KOPT-K1 (cell line): ENCODE data around the gene GPR32.
"Not testable (repeated sequence)": the region's sequence is repeated elsewhere in the genome, so short reads cannot be mapped to it uniquely, and the experiment has no call there.

Experiments used
- H3K27ac ChIP-seq: fragments of 200-600 bp; sonication (generic); 2 replicates; pipeline ENCODE4 v1.5.1; 2016; ENCODE audit warnings: antibody characterized with exemption, mild to moderate bottlenecking, low read depth, low read length; ENCODE audit not compliant: poor library complexity, severe bottlenecking
- H3K36me3 ChIP-seq: fragments of 200-600 bp; sonication (generic); 2 replicates; pipeline ENCODE4 v1.5.1; 2017; ENCODE audit warnings: antibody characterized with exemption, mild to moderate bottlenecking, low read length, moderate library complexity; ENCODE audit not compliant: insufficient read depth
- H3K9me3 ChIP-seq: fragments of 200-600 bp; sonication (generic); 2 replicates; pipeline ENCODE4 v1.5.1; 2017; ENCODE audit warnings: antibody characterized with exemption, low read length, mild to moderate bottlenecking; ENCODE audit not compliant: insufficient read depth, poor library complexity, severe bottlenecking

Gene GPR32

DNA sequence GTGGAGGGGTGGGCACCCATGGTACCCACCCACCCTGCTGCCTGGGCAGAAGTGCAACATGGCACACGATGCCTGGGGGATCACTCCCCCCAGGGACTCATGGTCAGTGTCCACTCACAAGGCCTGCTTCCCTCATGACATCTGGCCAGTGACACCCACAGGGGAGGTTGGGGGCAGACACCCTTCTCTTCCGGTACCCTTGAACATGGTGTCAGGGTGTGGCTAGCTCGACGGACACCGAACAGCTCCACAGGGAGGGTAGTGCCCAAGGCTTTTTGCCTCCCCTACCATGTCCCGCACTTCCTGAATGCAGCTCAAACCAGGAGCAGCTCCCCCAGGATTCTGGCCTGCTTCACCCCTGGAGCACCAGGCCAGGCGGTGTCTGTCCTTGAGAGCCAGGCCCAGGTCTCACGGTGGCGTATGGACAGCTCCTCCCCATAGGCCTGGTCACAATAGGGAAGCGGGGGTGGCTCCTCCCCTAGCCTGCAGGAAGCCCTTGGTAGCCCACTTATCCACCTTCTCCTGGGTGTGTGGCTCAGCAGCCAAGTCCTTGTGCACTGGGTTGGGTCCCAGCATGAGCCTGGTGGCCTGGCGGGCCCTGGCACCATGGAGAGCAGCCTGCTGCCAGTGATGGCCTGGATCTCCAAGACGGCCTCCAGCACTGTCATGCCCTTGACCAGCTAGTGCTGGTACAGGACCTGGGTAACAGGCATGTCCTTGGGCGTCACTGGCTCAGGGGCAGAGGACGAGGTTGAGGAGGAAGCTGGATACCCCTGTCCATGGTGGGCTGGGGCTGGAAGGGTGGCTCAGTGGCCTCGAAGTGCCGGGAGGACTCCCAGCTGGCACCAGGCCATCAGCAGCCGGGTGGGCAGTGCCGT, 27.8 kb downstream of the GPR32 start:
- Histone ChIP-seq H3K36me3 (peaks cover 78% of the 10 kb centered on the region), H3K9me3 (no peaks in the 10 kb centered on the region), H3K27ac (no peak overlapping the region)

DNA sequence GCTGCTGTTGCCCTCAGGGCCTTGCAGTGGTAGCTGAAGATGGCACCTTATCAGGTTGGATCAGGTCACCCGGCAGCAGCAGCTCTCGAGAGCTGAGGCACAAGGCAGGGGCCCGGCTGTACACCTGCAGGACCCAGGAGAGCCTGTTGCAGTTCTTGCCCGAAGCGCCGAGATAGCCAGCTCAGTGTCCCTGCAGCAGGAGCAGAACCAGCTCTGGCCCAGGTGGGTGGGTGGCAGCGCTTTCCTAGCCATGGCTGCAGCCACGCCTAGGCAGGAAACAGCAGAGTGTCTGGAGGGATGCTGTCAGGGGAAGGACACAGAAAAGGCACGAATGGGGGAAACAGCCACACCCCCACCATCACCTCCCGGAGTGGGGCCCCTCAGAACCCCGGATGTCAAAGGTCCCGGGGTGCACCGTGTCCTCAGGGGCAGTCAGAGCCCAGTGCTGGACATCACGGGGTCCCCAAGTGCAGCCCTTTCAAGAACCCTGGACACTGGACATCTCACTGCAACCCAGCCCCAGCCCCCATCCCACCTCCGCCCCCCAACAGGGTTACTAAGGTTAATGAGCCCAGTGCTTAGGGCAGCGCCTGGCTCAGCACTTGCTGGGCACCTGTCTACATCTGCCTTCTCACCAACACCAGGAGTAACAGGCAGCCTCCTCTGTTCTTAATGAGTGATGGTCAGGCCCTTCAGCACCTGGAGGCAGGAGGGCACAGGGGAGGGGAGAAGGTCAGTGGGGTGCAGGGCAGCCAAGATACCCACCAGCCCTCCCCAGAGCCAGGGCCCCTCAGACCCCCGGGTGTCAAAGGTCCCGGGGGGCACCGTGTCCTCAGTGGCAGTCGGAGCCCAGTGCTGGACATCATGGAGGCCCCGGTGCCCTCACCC, 28.6 kb downstream of the GPR32 start:
- Histone ChIP-seq H3K27ac (no peak overlapping the region), H3K9me3 (no peaks in the 10 kb centered on the region), H3K36me3 (peaks cover 85% of the 10 kb centered on the region)

DNA sequence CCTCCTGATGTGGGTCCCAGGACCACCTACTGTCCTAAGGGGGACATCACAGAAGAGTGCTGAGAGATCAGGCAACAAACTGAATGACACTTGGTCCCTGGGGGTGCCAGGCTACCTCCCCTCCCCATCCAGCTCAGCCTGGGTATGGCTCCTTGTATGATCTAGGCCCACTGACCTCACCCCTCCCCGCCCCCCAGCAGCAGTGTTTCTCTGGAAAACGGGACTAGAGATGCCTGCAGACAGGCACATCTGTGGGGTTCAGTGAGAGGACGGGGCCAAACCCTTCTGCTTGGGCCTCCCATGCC, 29.2 kb downstream of the GPR32 start:
- no peak overlapping the region for H3K27ac ChIP-seq
- peaks cover 85% of the 10 kb centered on the region for H3K36me3 ChIP-seq
- H3K9me3 ChIP-seq: no peaks in the 10 kb centered on the region

DNA sequence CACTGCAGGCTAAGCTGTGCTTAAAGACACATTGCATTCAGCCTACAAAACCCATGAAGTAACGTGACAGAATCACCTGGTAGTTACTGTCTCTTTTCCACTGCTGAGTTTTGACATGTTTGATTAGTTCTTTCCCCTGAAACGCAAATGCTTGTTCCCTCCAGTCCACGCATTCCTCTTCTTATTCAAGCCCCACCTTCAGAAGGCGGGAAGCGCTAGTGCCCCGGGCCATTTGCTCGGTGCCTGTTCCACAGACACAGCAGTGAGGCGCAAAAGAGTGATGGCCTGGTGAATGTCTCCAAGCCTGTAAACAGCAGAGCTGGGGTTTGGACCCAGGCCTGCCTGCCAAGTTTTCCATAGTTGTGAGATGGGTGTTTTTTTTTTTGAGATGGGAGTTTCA, 30.8 kb downstream of the GPR32 start:
- peaks cover 74% of the 10 kb centered on the region for H3K36me3 ChIP-seq
- H3K27ac ChIP-seq: no peak overlapping the region
- H3K9me3 ChIP-seq: no peaks in the 10 kb centered on the region

DNA sequence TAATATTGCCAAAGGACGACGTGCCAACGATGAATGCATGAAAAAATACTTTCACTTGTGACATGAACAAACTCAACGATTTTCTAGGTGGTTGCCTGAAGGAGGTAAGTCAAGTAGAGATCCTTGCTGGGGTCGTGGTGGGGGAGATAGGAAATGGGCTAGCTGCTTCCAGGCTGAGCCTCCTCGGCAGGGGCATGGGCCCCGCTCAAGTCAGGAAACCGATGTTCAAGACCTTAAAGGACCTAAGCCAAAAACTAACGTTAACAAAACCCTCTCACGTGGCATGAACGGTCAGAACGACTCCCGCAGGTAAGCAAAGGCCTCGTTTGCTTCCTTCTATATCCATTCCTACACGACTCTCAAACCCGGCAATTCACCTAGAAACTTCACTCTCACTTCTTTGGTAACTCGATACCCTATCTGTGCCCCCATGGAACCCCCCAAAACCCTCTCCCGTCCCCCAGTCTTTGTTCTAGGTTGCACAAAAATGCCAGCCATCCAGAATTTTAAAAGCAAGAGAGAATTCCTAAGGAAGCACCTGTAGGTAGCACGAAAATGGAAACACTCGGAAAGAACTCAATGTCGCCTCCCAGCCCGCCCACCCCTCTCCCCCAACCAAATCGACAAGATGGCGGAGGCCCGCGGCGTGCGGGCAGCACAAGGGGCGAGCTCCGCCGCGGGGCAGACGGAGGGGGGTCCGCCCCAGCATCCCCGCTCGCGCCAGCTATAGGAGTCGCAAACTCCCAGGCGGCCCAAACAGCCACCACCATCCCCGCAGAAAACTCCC, 33.6 kb downstream of the GPR32 start:
- Histone ChIP-seq H3K9me3 (no peaks in the 10 kb centered on the region), H3K36me3 (peaks cover 47% of the 10 kb centered on the region), H3K27ac (peak overlapping the region; percentile 100)

DNA sequence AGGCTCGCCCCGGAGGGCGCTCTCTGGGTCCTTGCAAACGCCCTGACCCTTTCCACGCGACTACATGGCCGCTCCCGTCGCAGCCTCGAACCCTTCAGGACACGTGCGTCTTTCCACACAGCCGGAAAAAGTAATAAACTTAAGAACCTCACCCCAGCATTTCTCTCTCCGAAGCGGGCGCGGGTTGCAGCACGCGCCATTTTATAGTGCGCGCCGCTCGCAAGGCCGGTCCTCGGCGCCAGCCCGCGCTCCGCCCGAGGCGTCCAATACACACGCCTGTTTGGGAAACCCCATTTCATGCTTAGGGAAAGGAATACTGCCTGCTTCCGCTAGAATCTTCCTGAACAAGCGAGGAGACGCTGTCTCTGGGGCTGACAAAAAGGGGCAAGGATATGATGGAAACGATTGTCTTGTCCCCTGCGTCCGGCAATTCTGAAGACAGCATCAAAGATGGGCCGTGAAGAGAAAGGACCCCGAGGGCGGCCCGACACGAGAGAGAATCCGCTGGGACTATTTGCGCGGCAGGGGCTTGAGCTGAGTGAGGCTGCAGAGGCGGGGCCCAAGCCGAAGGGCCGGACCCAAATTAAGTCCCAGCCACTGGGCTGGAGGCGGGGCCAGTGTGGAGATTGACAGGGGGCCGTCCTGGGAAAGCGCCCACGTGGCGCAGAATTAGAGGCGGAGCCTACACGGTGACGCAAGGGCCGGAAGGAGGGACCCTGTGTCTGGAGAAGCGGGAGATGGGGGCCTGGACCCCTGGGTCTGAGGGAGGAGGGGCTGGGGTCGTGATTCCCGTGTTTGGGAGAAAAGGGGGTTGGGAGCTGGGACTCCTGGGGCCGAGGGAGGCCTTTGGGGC, 34.4 kb downstream of the GPR32 start:
- H3K27ac ChIP-seq: peak overlapping the region; percentile 100
- peaks cover 39% of the 10 kb centered on the region for H3K36me3 ChIP-seq
- H3K9me3 ChIP-seq: no peaks in the 10 kb centered on the region

DNA sequence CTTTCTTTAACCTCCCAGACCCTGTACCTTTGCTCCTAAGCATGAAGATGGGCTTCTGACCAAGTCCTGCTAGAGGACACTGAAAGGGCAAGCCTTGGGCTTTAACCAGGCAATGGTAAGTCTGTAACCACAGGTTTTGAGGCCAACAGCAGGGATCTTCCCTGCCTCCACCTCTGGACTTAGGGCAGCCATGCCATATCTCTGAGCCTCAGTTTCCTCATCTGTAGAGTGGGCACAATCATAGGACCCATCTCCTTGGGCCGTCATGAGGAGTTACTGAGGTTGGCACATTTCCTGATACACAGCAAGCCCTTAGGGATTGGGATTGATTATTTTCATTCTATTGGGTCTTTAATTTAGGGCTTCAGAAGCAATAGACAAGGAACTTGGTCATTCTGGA, 38.6 kb downstream of the GPR32 start:
- H3K27ac ChIP-seq: no peak overlapping the region
- H3K9me3 ChIP-seq: no peaks in the 10 kb centered on the region
- no peaks in the 10 kb centered on the region for H3K36me3 ChIP-seq

DNA sequence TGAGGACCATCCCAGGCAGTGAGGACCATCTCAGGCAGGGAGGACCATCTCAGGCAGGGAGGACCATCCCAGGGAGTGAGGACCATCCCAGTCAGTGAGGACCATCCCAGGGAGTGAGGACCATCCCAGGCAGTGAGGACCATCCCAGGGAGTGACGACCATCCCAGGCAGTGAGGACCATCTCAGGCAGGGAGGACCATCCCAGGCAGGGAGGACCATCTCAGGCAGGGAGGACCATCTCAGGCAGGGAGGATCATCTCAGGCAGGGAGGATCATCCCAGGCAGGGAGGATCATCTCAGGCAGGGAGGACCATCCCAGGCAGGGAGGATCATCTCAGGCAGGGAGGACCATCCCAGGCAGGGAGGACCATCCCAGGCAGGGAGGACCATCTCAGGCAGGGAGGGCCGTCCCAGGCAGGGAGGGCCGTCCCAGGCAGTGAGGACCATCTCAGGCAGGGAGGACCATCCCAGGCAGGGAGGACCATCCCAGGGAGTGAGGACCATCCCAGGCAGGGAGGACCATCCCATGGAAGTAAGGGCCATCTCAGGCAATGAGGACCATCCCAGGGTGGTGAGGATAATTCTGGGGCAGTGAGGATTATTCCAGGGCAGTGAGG, 41.5 kb downstream of the GPR32 start:
- H3K27ac ChIP-seq, H3K36me3 ChIP-seq, H3K9me3 ChIP-seq: not testable (repeated sequence)

DNA sequence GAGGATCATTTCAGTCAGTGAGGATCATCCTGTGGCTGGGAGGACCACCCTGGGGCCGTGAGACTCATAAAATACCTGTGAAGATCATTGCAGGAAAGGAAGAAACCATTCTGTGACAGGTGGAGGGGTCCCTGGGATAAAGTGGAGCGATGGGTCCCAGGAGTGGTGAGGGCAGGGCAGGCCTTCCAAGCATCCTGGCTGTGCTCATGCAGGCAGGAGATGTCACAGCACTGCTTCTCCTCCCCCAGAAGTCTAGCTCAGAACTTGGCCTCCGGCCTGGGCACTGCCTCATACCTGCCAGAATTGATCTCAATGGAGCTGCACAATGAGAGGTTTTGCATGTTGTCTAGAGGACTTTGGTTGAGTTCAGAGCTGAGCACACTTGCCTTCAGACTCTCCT, 42.2 kb downstream of the GPR32 start:
- no peaks in the 10 kb centered on the region for H3K9me3 ChIP-seq
- H3K27ac ChIP-seq: no peak overlapping the region
- no peaks in the 10 kb centered on the region for H3K36me3 ChIP-seq

DNA sequence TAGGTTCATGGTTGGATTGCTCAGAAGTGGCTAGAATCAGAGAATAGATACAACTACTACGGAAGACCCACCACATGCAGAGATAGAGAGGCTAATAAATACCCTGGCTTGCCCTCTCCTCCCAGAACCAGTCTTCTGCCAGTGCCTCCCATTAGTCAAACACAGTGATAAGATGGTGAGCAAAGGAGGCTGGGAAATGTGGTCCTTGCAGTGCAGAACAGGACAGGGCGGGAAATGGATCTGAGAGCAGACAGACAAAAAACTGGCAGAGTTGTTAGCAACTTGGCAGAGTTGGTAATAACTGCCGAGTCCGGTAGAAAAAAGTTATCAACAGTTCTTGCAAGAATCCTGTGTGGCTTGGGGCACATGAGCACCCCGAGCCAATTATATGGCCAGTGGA, 44.6 kb downstream of the GPR32 start:
- Histone ChIP-seq H3K36me3 (no peaks in the 10 kb centered on the region), H3K27ac (no peak overlapping the region), H3K9me3 (no peaks in the 10 kb centered on the region)

DNA sequence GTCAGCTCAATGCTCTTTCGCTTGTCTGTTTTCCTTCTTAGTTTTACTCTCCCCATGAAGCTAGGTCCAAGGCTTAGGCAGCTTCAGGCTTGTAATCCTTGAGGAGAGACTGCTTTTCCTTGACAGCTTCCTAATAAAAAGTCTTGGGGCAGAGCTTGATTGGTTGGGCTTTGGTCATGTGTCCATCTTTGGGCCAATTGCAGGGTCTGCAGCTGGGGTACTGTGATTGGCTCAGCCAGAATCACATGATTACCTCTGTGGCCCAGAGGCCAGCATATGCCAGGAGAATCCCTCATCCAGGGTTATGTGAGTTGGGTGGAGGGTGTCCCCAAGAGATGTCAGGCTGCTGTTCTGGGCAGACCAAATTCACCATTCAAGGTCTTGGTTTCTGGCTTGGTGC, 45.2 kb downstream of the GPR32 start:
- no peak overlapping the region for H3K27ac ChIP-seq
- H3K9me3 ChIP-seq: no peaks in the 10 kb centered on the region
- H3K36me3 ChIP-seq: no peaks in the 10 kb centered on the region

DNA sequence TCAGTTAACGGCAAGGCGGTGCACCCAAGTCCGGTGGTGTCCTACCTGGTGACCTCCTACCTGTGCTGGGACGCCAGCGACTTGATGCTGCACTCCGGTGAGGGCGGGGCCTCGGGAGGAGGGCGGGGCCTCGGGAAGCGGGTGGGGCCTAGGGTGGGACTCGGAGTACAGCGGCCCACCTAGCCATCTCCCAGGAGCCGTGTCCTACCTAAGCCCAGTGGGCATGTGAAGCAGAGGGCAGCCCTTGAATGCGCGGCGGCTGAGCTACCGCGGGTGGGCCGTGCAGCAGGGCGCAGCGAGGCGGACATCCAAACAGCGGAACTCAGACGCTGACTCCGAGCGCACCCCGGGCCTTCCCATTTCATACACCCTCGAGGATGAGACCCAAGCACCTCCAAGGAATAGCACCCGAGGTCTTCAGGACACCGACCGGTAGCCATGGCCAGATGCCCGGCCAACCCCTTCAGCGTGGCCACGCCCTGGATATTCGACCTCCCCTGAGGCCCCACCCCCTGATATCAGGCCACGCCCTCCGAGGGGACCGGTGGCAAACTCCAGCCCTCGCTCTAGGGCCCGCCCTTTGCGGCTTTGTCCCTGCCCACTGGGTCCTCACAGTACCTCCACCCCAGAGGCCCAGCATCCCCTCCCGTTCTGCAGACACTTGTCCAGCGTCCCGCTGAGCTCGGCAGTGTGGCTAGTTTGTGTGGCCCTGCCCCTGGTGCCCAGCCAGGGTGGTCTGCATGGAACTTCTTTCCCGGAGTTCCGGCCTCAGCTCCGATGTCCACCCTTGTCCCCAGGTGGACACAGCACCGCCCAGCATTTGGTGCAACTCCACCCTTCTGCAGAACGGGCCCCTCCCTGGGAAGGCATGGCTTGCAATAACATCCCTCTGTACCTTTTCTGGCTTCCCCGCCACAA, 47.9 kb downstream of the GPR32 start:
- Histone ChIP-seq H3K27ac (no peak overlapping the region), H3K9me3 (no peaks in the 10 kb centered on the region), H3K36me3 (no peaks in the 10 kb centered on the region)

DNA sequence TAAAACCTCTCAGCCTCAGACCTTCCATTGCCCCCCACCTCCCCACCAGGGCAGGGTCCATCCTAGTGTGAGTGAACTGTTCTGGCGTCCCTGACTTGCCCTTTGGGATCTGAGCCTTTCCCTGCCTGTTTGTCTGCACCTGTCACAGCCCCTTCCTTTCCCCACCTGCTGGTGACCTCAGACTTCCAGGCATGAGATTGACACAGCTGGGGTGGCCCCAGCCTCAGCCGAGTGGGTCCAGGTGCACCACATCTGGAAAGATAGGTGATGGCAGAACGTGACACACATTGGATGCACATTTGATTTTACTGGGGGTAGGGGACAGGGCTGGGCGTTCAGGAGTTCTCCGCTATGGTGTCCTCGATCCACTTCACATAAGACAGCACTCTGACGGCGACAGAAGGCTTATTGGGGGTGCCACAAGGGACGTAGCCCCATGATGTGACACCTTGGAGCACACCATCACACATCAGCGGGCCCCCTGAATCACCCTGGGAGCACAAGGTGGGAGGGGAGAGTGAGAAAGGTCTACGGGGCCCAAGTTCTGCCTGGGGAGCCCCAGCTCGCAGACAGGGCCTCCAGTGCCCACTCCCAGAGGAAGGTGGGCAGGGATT, 48.7 kb downstream of the GPR32 start:
- no peaks in the 10 kb centered on the region for H3K36me3 ChIP-seq
- no peak overlapping the region for H3K27ac ChIP-seq
- no peaks in the 10 kb centered on the region for H3K9me3 ChIP-seq
